Measurements from ENCODE around the gene BCL2L1. TPM values are rescaled to one million over a fixed set of nuclear protein-coding genes. Genes with fewer than 3 reads are reported as not detected.
"Not testable (repeated sequence)": the region's sequence is repeated elsewhere in the genome, so short reads cannot be mapped to it uniquely, and the experiment has no call there.

BCL2L1 gene
- total RNA-seq, 2 donors from 2014 or later: 96.2 to 103 TPM

DNA sequence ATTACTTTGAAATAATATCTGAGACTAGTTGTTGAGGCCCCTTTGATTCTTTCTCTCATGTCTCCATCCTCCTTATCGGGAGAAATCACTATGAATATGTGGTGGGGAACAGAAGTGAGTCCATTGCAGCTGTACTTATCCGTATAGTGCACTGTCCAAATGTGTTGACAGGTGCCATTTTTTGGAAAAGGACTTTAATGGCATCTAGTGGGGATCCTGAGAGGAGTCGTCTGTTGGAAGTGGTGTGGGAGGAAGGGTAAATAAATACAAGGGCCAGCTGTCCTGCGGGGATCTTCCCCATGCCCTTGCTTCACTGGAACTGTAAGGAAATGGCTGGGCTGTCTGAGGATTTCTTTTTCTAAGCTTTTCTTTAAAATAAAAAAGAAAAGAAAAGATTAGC, 35.9 kb upstream of the BCL2L1 start:
- H3K27me3 ChIP-seq: no peaks in the 10 kb centered on the region
- no peak overlapping the region for H3K4me3 ChIP-seq
- ATAC-seq (no peak), DNase-seq (no peak)
- intact Hi-C loops (cut with DNase I): no loop called here
- TF ChIP-seq, protein P1, sequence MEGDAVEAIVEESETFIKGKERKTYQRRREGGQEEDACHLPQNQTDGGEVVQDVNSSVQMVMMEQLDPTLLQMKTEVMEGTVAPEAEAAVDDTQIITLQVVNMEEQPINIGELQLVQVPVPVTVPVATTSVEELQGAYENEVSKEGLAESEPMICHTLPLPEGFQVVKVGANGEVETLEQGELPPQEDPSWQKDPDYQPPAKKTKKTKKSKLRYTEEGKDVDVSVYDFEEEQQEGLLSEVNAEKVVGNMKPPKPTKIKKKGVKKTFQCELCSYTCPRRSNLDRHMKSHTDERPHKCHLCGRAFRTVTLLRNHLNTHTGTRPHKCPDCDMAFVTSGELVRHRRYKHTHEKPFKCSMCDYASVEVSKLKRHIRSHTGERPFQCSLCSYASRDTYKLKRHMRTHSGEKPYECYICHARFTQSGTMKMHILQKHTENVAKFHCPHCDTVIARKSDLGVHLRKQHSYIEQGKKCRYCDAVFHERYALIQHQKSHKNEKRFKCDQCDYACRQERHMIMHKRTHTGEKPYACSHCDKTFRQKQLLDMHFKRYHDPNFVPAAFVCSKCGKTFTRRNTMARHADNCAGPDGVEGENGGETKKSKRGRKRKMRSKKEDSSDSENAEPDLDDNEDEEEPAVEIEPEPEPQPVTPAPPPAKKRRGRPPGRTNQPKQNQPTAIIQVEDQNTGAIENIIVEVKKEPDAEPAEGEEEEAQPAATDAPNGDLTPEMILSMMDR (IDR thresholded peaks at IDR 0.05): no peak
- TF ChIP-seq POLR2A (IDR thresholded peaks at IDR 0.05): no peak
- 82 to 86% methylated on average over 4 of the region's 4 CpGs for WGBS, 2 donors
- H3K4me1 ChIP-seq: no peaks in the 10 kb centered on the region
- H3K9me3 ChIP-seq: no peaks in the 10 kb centered on the region
- H3K36me3 ChIP-seq (replicated peaks in 1 of 2; ENCODE audit: insufficient read depth in 1 of 2, low read depth in 2 of 2): no peaks in the 10 kb centered on the region
- H3K27ac ChIP-seq: no peak overlapping the region

DNA sequence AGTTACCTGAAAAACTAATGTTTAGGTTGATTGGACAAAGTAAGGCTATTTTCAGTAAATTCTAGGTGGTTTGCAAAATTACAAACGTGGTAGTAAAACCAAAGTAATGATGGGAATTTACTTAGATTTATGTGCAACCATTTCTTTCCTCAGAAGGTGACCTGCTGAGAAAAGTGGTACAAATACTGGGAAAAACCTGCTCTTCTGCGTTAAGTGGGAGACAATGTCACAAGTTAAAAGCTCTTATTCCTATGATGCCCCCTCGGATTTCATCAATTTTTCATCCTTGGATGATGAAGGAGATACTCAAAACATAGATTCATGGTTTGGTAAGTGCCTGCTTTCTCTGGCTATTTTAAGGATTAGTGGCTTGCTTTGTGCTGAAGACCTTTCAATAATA, 34.6 kb upstream of the BCL2L1 start:
- Histone ChIP-seq H3K27me3 (no peaks in the 10 kb centered on the region), H3K27ac (no peak overlapping the region), H3K4me3 (no peak overlapping the region), H3K4me1 (no peaks in the 10 kb centered on the region), H3K36me3 (replicated peaks in 1 of 2; ENCODE audit: insufficient read depth in 1 of 2, low read depth in 2 of 2) (no peaks in the 10 kb centered on the region), H3K9me3 (no peaks in the 10 kb centered on the region)
- TF ChIP-seq POLR2A (IDR thresholded peaks at IDR 0.05): no peak
- TF ChIP-seq, protein P1 (IDR thresholded peaks at IDR 0.05): no peak
- intact Hi-C loops (cut with DNase I): no loop called here
- ATAC-seq (no peak), DNase-seq (no peak)
- WGBS, 2 donors: 77 to 82% methylated on average over 3 of the region's 3 CpGs

DNA sequence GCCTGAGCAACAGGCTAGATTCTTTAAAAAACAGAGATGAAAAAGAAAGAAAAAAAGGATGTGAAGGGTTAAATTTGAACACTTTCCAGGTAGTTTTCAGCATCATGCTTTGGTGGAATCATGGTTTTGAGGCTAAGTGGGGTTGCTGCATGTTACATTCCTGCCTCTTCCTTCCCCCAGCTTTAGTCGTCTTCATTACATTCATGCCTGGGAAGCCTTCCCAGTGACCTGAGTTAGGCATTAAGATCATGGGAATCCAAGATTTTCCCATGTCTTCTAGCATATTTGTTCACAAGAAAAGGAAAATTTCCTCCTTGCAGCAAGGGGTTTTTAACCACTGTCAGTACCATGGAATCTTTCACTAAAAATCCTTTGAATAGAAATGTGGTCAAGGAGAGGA, 28.5 kb upstream of the BCL2L1 start:
- TF ChIP-seq, protein P1 (IDR thresholded peaks at IDR 0.05): no peak
- no peak for TF ChIP-seq POLR2A (IDR thresholded peaks at IDR 0.05)
- no peaks in the 10 kb centered on the region for H3K27me3 ChIP-seq
- WGBS, 2 donors: 70 to 75% methylated on average over 1 of the region's 1 CpG
- no peaks in the 10 kb centered on the region for H3K9me3 ChIP-seq
- no peak overlapping the region for H3K27ac ChIP-seq
- intact Hi-C loops (cut with DNase I): no loop called here
- DNase-seq: no peak
- H3K4me3 ChIP-seq: no peak overlapping the region
- H3K4me1 ChIP-seq: no peaks in the 10 kb centered on the region
- no peak for ATAC-seq
- no peaks in the 10 kb centered on the region for H3K36me3 ChIP-seq (replicated peaks in 1 of 2; ENCODE audit: insufficient read depth in 1 of 2, low read depth in 2 of 2)

- Histone ChIP-seq H3K27ac (no peak overlapping the region), H3K36me3 (replicated peaks in 1 of 2; ENCODE audit: insufficient read depth in 1 of 2, low read depth in 2 of 2) (no peaks in the 10 kb centered on the region), H3K4me3 (no peak overlapping the region), H3K9me3 (no peaks in the 10 kb centered on the region), H3K4me1 (no peaks in the 10 kb centered on the region), H3K27me3 (no peaks in the 10 kb centered on the region)
- TF ChIP-seq, protein P1 (IDR thresholded peaks at IDR 0.05): no peak
- no peak for TF ChIP-seq POLR2A (IDR thresholded peaks at IDR 0.05)
- intact Hi-C loops (cut with DNase I): no loop called here
- 95 to 98% methylated on average over 8 of the region's 8 CpGs for WGBS, 2 donors
- ATAC-seq: no peak
- DNase-seq: no peak
Measured at GRCh38 chr20:31749223-31749622, 26.6 kb upstream of the BCL2L1 start.

GRCh38 chr20:31747640-31748039, 25.0 kb upstream of the BCL2L1 start:
- ATAC-seq (no peak), DNase-seq (no peak)
- intact Hi-C loops (cut with DNase I): no loop called here
- Histone ChIP-seq H3K27me3 (no peaks in the 10 kb centered on the region), H3K27ac (no peak overlapping the region), H3K4me1 (no peaks in the 10 kb centered on the region), H3K36me3 (replicated peaks in 1 of 2; ENCODE audit: insufficient read depth in 1 of 2, low read depth in 2 of 2) (no peaks in the 10 kb centered on the region), H3K4me3 (no peak overlapping the region), H3K9me3 (no peaks in the 10 kb centered on the region)
- 44 to 53% methylated on average over 5 of the region's 5 CpGs for WGBS, 2 donors
- TF ChIP-seq, protein P1 (IDR thresholded peaks at IDR 0.05): no peak
- no peak for TF ChIP-seq POLR2A (IDR thresholded peaks at IDR 0.05)

GRCh38 chr20:31747028-31747427, 24.4 kb upstream of the BCL2L1 start:
- ATAC-seq; H3K9me3 ChIP-seq; H3K27me3 ChIP-seq; H3K4me1 ChIP-seq; H3K27ac ChIP-seq; H3K4me3 ChIP-seq; H3K36me3 ChIP-seq (replicated peaks in 1 of 2; ENCODE audit: insufficient read depth in 1 of 2, low read depth in 2 of 2); DNase-seq; intact Hi-C loops (cut with DNase I): not testable (repeated sequence)
- 88 to 91% methylated on average over 14 of the region's 14 CpGs for WGBS, 2 donors

Measured in body of pancreas (tissue), 4 donors.